A375 (cell line): ENCODE results near the gene OR1F1. TPM values are rescaled to one million over a fixed set of nuclear protein-coding genes. Genes with fewer than 3 reads are reported as not detected.

Experiments
- total RNA-seq: library from RNA; depleted of rRNA; stranded (reverse); fragments of >200 nt; shearing (Covaris generic); gene quantifications from 2 replicates; pipeline ENCODE4 v1.2.3, GENCODE V29; 2014; rRNA removed

The OR1F1 gene
- total RNA-seq = not detected in 2 replicates

DNA sequence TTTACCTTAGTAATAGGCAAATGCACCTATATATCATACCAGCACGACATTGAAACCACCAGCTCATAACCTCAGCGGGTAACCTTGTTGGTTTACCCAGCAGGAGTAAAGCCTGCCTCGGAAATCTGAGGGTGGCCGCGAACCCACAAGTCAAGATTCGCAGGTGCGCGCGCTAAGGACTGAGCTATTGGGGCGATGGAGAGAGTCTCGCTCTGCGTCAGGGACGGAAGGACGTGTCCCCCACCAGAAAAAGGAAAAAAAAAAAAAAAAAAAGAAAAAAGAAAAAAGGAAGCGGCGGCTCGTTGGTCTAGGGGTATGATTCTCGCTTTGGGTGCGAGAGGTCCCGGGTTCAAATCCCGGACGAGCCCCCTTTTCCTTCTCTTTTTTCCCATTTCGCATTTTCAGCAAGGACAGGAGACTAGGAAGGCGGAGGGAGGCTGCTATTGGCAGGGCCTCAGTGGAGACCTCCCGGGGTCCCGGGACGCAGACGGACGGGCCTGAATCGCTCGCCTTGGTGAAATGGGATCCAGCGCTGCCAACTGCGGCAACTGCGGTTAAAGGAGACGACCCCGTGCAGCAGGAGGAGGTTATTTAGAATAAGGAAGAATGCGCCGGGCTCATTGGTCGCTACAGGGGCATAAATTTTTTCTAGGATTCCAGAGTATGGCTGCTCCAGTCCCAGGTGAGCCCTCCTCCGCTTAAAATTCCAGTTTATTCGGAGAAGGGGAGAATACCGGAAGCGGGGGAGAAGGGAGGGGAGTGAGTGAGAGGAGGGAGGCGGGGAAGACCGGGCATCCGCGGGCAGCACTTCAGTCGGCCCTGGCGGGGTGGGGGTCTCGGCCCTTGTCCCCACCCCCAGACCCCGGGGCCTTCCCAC is at the start of gene OR1F1:
Gene OR1F1, plus strand, starts transcription at position 407 of the 877 bp plus-strand sequence.

DNA sequence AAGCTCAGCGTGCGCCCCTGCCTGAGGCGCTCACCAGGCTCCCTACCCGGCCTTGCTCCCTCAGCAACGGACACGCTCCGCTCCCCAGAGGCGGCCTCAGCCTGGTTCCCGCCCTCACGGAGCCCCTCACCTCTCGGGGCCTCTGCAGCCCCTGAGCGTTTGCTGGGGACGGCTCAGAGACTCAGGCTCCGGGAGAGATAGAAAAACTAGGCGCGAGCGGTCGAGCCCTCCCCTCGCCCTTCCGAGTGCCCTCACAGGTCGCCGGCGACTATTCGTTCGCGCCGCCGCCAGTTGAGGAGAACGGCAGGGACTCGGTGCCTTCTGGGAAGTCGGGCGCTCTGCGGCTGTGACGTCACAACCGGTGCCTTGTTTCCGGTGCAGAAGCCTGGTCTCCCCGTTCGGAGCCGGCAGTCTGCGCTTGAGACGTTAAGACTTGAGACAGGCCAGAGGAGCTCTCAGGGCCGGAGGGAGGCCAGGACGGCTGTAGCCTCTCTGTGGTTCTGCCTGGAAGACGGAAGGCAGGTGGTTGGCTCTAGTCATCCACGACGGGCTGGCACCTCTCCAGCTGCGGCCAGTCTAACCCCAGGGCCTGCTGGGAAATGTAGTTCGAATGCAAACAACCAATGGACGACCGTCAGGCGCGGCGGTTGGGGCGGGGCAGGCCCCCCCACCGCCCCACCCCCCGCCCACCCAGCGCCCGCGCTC is 47.0 kb downstream of the OR1F1 start, which contains the start of gene ZNF200:
Gene ZNF200, minus strand, starts transcription at position 302 of the 705 bp plus-strand sequence. CDS start 1,403 bp downstream, outside the sequence.

Other genes starting within 250 kb of the OR1F1 start
- 2.4 and 4.1 TPM in 2 replicates for gene KREMEN2, start 223.9 kb upstream of the OR1F1 start, total RNA-seq
- gene PAQR4, start 218.9 kb upstream of the OR1F1 start, total RNA-seq = 53.7 and 63.3 TPM in 2 replicates
- gene PKMYT1, start 207.8 kb upstream of the OR1F1 start, total RNA-seq = 43.6 and 56.7 TPM in 2 replicates
- gene CLDN9, start 175.3 kb upstream of the OR1F1 start, total RNA-seq = not detected in 2 replicates
- gene CLDN6, start 170.0 kb upstream of the OR1F1 start, total RNA-seq = not detected in 2 replicates
- gene TNFRSF12A, start 167.8 kb upstream of the OR1F1 start, total RNA-seq = 716 and 822 TPM in 2 replicates
- gene HCFC1R1, start 164.3 kb upstream of the OR1F1 start, total RNA-seq = 126 and 144 TPM in 2 replicates
- gene THOC6, start 164.2 kb upstream of the OR1F1 start, total RNA-seq = 63.8 and 65.4 TPM in 2 replicates
- gene BICDL2, start 151.3 kb upstream of the OR1F1 start, total RNA-seq = not detected in 2 replicates
- gene MMP25, start 141.6 kb upstream of the OR1F1 start, total RNA-seq = 0.16 and 0.75 TPM in 2 replicates
- 2.2 TPM in 1 of 2 replicates, not detected in the other for gene IL32, start 122.6 kb upstream of the OR1F1 start, total RNA-seq
- gene ZSCAN10, start 88.9 kb upstream of the OR1F1 start, total RNA-seq = 0.26 and 2.2 TPM in 2 replicates
- gene ZNF205, start 75.6 kb upstream of the OR1F1 start, total RNA-seq = 16.9 and 18.4 TPM in 2 replicates
- gene ZNF213, start 53.2 kb upstream of the OR1F1 start, total RNA-seq = 5.2 and 6.7 TPM in 2 replicates
- gene ZNF200, start 47.0 kb downstream of the OR1F1 start, total RNA-seq = 14.2 and 15.4 TPM in 2 replicates
- 0.38 TPM in 1 of 2 replicates, not detected in the other for gene MEFV, start 68.4 kb downstream of the OR1F1 start, total RNA-seq
- gene ZNF263, start 95.3 kb downstream of the OR1F1 start, total RNA-seq = 88.5 and 92.5 TPM in 2 replicates
- gene TIGD7, start 117.2 kb downstream of the OR1F1 start, total RNA-seq = 5.0 and 6.7 TPM in 2 replicates
- 16.6 and 21.6 TPM in 2 replicates for gene ZNF75A, start 117.3 kb downstream of the OR1F1 start, total RNA-seq
- not detected in 2 replicates for gene OR2C1, start 167.7 kb downstream of the OR1F1 start, total RNA-seq
- gene ZSCAN32, start 212.8 kb downstream of the OR1F1 start, total RNA-seq = 11.1 and 12.6 TPM in 2 replicates
- gene ZNF174, start 213.0 kb downstream of the OR1F1 start, total RNA-seq = 14.0 and 14.5 TPM in 2 replicates